NB4 (cell line): ENCODE results near the gene KCTD5.

Experiments
- POLR2A ChIP-seq: IDR thresholded peaks from 2 replicates; pipeline ENCODE4 v1.6.1; 2011; ENCODE audit warnings: mild to moderate bottlenecking; ENCODE audit not compliant: insufficient read length; ENCODE audit errors: extremely low read depth
- TF ChIP-seq, protein P1 (sequence below): IDR thresholded peaks from one replicate; pipeline ENCODE4 v1.5.1; 2012; ENCODE audit warnings: low read depth, low read length

DNA sequence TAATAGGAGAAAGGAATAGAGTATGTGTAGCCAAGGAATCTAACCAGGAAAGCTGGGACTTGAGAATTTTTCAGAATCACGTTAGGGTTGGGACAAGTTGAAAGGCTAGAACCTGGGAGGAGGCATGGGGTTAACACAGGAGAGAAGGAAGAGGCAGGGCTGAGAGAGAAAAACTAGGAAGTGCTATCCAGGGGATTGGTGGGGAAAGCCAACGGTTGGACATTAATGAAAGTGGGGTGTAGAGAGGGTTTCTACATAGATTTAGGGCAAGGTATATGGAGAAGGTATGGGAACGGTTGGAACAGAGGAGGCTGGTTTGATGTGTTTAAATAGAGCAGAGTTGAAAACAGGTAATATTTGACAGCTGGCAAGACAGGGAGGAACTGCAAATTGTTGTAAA lies 72.8 kb downstream of the KCTD5 start:
- TF ChIP-seq, protein P1, sequence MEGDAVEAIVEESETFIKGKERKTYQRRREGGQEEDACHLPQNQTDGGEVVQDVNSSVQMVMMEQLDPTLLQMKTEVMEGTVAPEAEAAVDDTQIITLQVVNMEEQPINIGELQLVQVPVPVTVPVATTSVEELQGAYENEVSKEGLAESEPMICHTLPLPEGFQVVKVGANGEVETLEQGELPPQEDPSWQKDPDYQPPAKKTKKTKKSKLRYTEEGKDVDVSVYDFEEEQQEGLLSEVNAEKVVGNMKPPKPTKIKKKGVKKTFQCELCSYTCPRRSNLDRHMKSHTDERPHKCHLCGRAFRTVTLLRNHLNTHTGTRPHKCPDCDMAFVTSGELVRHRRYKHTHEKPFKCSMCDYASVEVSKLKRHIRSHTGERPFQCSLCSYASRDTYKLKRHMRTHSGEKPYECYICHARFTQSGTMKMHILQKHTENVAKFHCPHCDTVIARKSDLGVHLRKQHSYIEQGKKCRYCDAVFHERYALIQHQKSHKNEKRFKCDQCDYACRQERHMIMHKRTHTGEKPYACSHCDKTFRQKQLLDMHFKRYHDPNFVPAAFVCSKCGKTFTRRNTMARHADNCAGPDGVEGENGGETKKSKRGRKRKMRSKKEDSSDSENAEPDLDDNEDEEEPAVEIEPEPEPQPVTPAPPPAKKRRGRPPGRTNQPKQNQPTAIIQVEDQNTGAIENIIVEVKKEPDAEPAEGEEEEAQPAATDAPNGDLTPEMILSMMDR = no peak
- no peak for TF ChIP-seq POLR2A
